ENCODE data around the gene EGFR. TPM values are rescaled to one million over a fixed set of nuclear protein-coding genes. Genes with fewer than 3 reads are reported as not detected.

The EGFR gene
- polyA plus RNA-seq, 1 donor from 2014 or later, result 0.22 TPM

DNA sequence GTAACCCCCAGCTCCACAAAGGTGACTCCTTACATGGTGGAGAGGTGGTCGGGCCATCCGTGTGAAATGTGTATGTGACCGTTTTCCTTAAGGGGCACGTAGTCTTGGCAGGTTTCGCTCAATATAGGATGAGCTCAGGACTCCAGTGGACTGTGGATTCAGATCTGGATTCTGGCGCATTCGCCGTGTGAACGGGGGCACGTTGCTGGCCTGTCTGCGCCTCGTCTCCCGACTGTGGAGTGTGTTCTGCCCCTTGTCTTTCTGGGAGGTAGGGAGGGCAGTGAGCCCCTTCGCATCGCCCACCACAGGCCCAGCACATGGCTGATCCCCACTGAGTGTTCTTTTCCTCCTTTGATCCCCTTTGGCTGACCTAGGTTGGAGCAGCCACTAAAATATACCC, 165.1 kb downstream of the EGFR start:
- H3K27me3 ChIP-seq (ENCODE audit: insufficient read depth, low read depth, low read length), result no peaks in the 10 kb centered on the region

GRCh38 chr7:55185321-55185802, 166.5 kb downstream of the EGFR start:
- H3K27me3 ChIP-seq (ENCODE audit: insufficient read depth, low read depth, low read length), result no peaks in the 10 kb centered on the region
- H3K79me2 ChIP-seq (replicated peaks; ENCODE audit: insufficient read depth, low read length), result no peaks in the 10 kb centered on the region
- no peak overlapping the region for H3K9ac ChIP-seq (ENCODE audit: low read length)

More for the DNA sequence above, 165.1 kb downstream of the EGFR start:
- H3K79me2 ChIP-seq (replicated peaks; ENCODE audit: insufficient read depth, low read length), result no peaks in the 10 kb centered on the region
- H3K9ac ChIP-seq (ENCODE audit: low read length), result no peak overlapping the region
- H4K20me1 ChIP-seq (ENCODE audit: insufficient read depth), result no peaks in the 10 kb centered on the region
- H3K27ac ChIP-seq (ENCODE audit: low read length), result no peak overlapping the region
- no peak for TF ChIP-seq MXI1 (conservative IDR thresholded peaks at IDR 0.05; ENCODE audit: poor library complexity, severe bottlenecking)
- TF ChIP-seq TAF1 (IDR thresholded peaks at IDR 0.05; ENCODE audit: low read depth), result no peak
- TF ChIP-seq EZH2 (IDR thresholded peaks at IDR 0.05; ENCODE audit: borderline replicate concordance, insufficient read depth, low read length, poor library complexity, severe bottlenecking), result no peak
- no peak for TF ChIP-seq POLR2AphosphoS5 (IDR thresholded peaks at IDR 0.05)
- TF ChIP-seq, protein P1, sequence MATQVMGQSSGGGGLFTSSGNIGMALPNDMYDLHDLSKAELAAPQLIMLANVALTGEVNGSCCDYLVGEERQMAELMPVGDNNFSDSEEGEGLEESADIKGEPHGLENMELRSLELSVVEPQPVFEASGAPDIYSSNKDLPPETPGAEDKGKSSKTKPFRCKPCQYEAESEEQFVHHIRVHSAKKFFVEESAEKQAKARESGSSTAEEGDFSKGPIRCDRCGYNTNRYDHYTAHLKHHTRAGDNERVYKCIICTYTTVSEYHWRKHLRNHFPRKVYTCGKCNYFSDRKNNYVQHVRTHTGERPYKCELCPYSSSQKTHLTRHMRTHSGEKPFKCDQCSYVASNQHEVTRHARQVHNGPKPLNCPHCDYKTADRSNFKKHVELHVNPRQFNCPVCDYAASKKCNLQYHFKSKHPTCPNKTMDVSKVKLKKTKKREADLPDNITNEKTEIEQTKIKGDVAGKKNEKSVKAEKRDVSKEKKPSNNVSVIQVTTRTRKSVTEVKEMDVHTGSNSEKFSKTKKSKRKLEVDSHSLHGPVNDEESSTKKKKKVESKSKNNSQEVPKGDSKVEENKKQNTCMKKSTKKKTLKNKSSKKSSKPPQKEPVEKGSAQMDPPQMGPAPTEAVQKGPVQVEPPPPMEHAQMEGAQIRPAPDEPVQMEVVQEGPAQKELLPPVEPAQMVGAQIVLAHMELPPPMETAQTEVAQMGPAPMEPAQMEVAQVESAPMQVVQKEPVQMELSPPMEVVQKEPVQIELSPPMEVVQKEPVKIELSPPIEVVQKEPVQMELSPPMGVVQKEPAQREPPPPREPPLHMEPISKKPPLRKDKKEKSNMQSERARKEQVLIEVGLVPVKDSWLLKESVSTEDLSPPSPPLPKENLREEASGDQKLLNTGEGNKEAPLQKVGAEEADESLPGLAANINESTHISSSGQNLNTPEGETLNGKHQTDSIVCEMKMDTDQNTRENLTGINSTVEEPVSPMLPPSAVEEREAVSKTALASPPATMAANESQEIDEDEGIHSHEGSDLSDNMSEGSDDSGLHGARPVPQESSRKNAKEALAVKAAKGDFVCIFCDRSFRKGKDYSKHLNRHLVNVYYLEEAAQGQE (IDR thresholded peaks at IDR 0.05; ENCODE audit: borderline replicate concordance), result no peak
- no peak for TF ChIP-seq CTCF (IDR thresholded peaks at IDR 0.05; ENCODE audit: poor library complexity, severe bottlenecking)
- no peak for TF ChIP-seq SMC3 (conservative IDR thresholded peaks at IDR 0.05; ENCODE audit: poor library complexity)
- no peak for TF ChIP-seq RAD21 (conservative IDR thresholded peaks at IDR 0.05)
- TF ChIP-seq EP300 (conservative IDR thresholded peaks at IDR 0.05; ENCODE audit: poor library complexity, severe bottlenecking), result no peak
- H3K4me3 ChIP-seq (ENCODE audit: low read length), result no peak overlapping the region
- H3F3A ChIP-seq (ENCODE audit: insufficient read depth, low read length, poor library complexity, severe bottlenecking), result no peaks in the 10 kb centered on the region
- no peak overlapping the region for H3K4me2 ChIP-seq (ENCODE audit: low read length)
- H2AFZ ChIP-seq (ENCODE audit: low read depth, low read length), result no peak overlapping the region
- H3K9me2 ChIP-seq (ENCODE audit: insufficient read depth, low read length), result no peaks in the 10 kb centered on the region
- H3K36me3 ChIP-seq (ENCODE audit: insufficient read depth, low read length), result no peaks in the 10 kb centered on the region
- H3K9me3 ChIP-seq (ENCODE audit: low read length), result no peaks in the 10 kb centered on the region

More at GRCh38 chr7:55185321-55185802, 166.5 kb downstream of the EGFR start:
- Histone ChIP-seq H3K9me3 (ENCODE audit: low read length) (no peaks in the 10 kb centered on the region), H2AFZ (ENCODE audit: low read depth, low read length) (no peak overlapping the region), H3K27ac (ENCODE audit: low read length) (no peak overlapping the region), H3K4me3 (ENCODE audit: low read length) (no peak overlapping the region), H3K9me2 (ENCODE audit: insufficient read depth, low read length) (no peaks in the 10 kb centered on the region), H4K20me1 (ENCODE audit: insufficient read depth) (no peaks in the 10 kb centered on the region), H3K4me2 (ENCODE audit: low read length) (no peak overlapping the region), H3K36me3 (ENCODE audit: insufficient read depth, low read length) (no peaks in the 10 kb centered on the region), H3F3A (ENCODE audit: insufficient read depth, low read length, poor library complexity, severe bottlenecking) (no peaks in the 10 kb centered on the region)
- TF ChIP-seq RAD21 (conservative IDR thresholded peaks at IDR 0.05), result no peak
- TF ChIP-seq TAF1 (IDR thresholded peaks at IDR 0.05; ENCODE audit: low read depth), result no peak
- TF ChIP-seq EP300 (conservative IDR thresholded peaks at IDR 0.05; ENCODE audit: poor library complexity, severe bottlenecking), result no peak
- TF ChIP-seq POLR2AphosphoS5 (IDR thresholded peaks at IDR 0.05), result no peak
- TF ChIP-seq, protein P1 (IDR thresholded peaks at IDR 0.05; ENCODE audit: borderline replicate concordance), result no peak
- no peak for TF ChIP-seq CTCF (IDR thresholded peaks at IDR 0.05; ENCODE audit: poor library complexity, severe bottlenecking)
- no peak for TF ChIP-seq SMC3 (conservative IDR thresholded peaks at IDR 0.05; ENCODE audit: poor library complexity)

All from neural cell (in vitro differentiated cells).